ENCODE data around the gene PPIH.

GRCh38 chr1:42620307-42620706 lies 37.9 kb upstream of the PPIH start:
- TF ChIP-seq, protein P1, sequence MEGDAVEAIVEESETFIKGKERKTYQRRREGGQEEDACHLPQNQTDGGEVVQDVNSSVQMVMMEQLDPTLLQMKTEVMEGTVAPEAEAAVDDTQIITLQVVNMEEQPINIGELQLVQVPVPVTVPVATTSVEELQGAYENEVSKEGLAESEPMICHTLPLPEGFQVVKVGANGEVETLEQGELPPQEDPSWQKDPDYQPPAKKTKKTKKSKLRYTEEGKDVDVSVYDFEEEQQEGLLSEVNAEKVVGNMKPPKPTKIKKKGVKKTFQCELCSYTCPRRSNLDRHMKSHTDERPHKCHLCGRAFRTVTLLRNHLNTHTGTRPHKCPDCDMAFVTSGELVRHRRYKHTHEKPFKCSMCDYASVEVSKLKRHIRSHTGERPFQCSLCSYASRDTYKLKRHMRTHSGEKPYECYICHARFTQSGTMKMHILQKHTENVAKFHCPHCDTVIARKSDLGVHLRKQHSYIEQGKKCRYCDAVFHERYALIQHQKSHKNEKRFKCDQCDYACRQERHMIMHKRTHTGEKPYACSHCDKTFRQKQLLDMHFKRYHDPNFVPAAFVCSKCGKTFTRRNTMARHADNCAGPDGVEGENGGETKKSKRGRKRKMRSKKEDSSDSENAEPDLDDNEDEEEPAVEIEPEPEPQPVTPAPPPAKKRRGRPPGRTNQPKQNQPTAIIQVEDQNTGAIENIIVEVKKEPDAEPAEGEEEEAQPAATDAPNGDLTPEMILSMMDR (IDR thresholded peaks at IDR 0.05; ENCODE audit: low read depth, low read length, missing input control): no peak
- TF ChIP-seq RAD21 (IDR thresholded peaks at IDR 0.05) (no peak), JUND (IDR thresholded peaks at IDR 0.05) (no peak), HNF4G (IDR thresholded peaks at IDR 0.05) (no peak), REST (IDR thresholded peaks at IDR 0.05) (no peak), ATF3 (IDR thresholded peaks at IDR 0.05) (no peak), GABPA (IDR thresholded peaks at IDR 0.05 in 1 of 2, conservative IDR thresholded peaks at IDR 0.05 in 1 of 2) (no peak), FOXA2 (IDR thresholded peaks at IDR 0.05) (no peak), TAF1 (conservative IDR thresholded peaks at IDR 0.05) (no peak)

All from liver (tissue), 3 donors.